SK-N-MC (cell line): ENCODE results near the gene METTL2A.

Source experiments
- EZH2 ChIP-seq: fragments of 200-600 bp; sonication (generic); IDR thresholded peaks from one replicate; pipeline ENCODE4 v1.6.1; 2017; ENCODE audit warnings: antibody characterized with exemption
- POLR2AphosphoS5 ChIP-seq: IDR thresholded peaks from 2 replicates; pipeline ENCODE4 v1.6.1; 2012; ENCODE audit warnings: mild to moderate bottlenecking, low read depth, low read length, borderline replicate concordance

GRCh38 chr17:62381561-62381960 lies 42.1 kb upstream of the METTL2A start:
- TF ChIP-seq POLR2AphosphoS5 (no peak), EZH2 (no peak)
